Measurements from ENCODE around the gene CFAP70.

Gene CFAP70

DNA sequence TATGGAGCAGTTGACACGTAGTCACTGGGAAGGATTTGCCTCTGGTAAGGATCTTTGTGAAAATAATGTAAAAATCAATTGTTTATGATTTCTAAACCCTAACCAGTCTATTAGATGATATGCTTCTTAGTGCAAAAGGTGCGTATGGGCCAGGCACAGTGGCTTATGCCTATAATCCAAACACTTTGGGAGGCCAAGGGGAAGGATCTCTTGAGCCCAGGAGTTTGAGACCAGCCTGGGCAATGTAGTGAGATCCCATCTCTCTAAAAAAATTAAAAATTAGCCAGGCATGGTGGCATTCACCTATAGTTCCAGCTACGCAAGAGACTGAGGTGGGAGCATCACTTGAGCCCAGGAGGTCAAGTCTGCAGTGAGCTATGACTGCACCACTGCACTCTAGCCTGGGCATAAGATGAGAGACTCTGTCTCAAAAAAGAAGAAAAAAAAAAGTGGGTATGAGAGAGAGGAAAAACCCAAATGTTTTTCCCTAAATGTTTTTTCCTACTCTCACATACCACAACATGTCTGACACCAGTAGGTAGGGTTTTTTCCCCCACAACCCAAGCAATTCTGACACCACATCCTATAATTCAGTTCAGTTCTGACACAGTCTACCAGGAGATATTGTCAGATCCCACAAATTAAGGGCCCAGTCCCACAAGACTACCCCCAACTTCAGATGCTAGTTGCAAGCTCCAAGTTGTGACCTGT, 148.1 kb downstream of the CFAP70 start:
- DNase-seq: no peak

DNA sequence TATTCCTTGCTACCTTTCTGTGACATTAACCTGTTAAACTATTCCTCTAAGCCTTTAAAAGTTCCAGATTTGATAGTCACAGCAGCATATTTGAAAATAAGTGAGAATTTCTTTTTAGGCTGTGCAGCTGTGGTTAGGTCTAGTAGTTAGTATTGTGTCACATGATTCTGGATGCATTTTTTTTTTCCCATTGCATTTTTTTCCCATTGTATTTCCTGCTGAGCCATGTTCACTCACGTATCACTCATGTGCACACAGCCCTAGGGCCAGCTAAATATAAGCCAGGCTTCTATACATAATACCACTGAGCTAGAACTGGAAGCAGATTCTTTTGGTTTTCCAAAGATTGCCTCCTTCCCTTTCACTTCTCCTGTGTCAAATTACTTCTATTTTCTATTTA, 149.0 kb downstream of the CFAP70 start:
- DNase-seq: no peak

DNA sequence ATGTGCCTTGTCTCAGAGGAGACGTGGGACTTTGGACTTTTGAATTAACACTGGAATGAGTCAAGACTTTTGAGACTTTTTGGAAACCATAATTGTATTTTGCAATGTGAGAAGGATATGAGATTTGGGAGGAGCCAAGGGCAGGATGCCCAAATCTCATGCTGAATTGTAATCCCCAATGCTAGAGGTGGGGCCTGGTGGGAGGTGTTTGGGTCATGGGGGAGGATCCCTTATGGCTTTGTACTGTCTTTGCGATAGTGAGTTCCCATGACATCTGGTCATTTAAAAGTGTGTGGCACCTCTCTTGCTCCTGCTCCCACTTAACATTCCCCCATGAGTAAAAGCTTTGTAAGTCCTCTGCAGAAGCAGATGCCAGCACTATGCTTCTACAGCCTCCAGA, 150.8 kb downstream of the CFAP70 start:
- DNase-seq: no peak

DNA sequence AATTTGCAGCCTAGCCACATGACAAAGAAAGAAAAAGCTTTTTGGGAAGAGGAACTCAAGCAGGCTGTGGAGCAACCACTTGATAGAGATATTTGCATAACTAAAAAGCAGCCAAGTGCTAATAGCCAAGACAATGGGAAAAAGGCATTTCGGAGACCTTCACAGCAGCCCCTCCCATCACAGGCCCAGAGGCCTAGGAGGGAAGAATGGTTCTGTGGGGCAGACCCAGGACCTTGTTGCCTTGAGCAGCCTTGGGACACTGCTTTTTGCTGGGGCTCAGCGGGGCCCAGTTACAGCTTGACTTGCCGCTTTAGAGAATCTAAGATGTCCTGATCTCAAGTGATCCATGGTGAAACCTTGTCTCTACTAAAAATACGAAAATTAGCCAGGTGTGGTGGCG, 152.3 kb downstream of the CFAP70 start:
- DNase-seq: no peak

DNA sequence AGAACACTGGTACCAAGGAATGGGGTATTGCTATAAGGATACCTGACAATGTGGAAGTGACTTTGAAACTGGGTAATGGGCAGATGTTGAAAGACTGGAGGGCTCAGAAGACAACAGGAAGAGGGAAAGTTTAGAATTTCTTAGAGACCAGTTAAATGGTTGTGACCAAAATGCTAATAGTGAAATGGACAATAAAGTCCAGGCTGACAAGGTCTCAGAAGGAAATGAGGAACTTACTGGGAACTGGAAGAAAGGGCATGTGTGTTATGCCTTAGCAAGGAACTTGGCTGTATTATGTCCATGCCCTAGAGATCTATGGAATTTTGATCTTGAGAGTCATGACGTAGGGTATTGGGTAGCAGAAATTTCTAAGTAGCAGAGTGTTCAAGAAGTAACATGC, 152.8 kb downstream of the CFAP70 start:
- DNase-seq: no peak

DNA sequence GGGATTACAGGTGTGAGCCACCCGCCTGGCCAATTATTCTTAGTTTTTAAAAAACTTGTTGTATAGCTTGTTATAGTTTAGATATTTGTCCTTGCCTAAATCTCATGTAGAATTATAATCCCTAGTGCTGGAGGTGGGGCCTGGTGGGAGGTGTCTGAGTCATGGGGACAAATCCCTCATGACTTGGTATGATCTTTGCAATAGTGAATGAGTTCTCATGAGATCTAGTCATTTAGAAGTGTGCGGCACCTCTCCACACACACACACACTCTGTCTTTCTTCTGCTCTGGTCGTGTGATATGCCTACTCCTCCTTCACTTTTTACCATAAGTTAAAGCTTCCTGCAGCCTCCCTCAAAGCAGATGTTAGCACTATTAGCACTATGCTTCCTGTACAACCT, 153.6 kb downstream of the CFAP70 start:
- no peak for DNase-seq
